Glutamatergic neuron (in vitro differentiated cells): ENCODE results near the gene CPSF4L. TPM values are rescaled to one million over a fixed set of nuclear protein-coding genes. Genes with fewer than 3 reads are reported as not detected.
A peak's percentile ranks its signal among the peaks of the same experiment; 100 is the strongest.

Experiments
- DNase-seq: peaks from one replicate; pipeline ENCODE4 v3.0.0; 2022
- H3K27ac Mint-ChIP-seq: one replicate; pipeline ENCODE4 v1.8.0; 2020; ENCODE audit warnings: mild to moderate bottlenecking, mixed read lengths, inconsistent platforms; ENCODE audit not compliant: unreplicated experiment
- H3K27me3 Mint-ChIP-seq: one replicate; pipeline ENCODE4 v1.8.0; 2020; ENCODE audit warnings: mild to moderate bottlenecking, moderate library complexity, mixed read lengths, inconsistent platforms; ENCODE audit not compliant: unreplicated experiment
- H3K36me3 Mint-ChIP-seq: one replicate; pipeline ENCODE4 v1.8.0; 2020; ENCODE audit warnings: mild to moderate bottlenecking, mixed read lengths, inconsistent platforms; ENCODE audit not compliant: unreplicated experiment
- H3K4me1 Mint-ChIP-seq: one replicate; pipeline ENCODE4 v1.8.0; 2020; ENCODE audit warnings: mild to moderate bottlenecking, low read depth, mixed read lengths, inconsistent platforms; ENCODE audit not compliant: unreplicated experiment
- H3K4me3 Mint-ChIP-seq: one replicate; pipeline ENCODE4 v1.8.0; 2020; ENCODE audit warnings: mild to moderate bottlenecking, mixed read lengths, inconsistent platforms; ENCODE audit not compliant: unreplicated experiment
- H3K9me3 Mint-ChIP-seq: one replicate; pipeline ENCODE4 v1.8.0; 2020; ENCODE audit warnings: mild to moderate bottlenecking, moderate library complexity, mixed read lengths, inconsistent platforms; ENCODE audit not compliant: unreplicated experiment
- total RNA-seq: library from RNA; stranded (reverse); fragmentation: NEBNext Ultra II Directional; extraction: Animal tissue kit (Norgen Biotek cat#: 25700); gene quantifications from one replicate; pipeline ENCODE4 v1.2.1, GENCODE V29; 2021; ENCODE audit not compliant: unreplicated experiment
- TF ChIP-seq, protein P1 (sequence below): fragments of 200-600 bp; sonication (generic); IDR thresholded peaks from one replicate; pipeline ENCODE4 v1.5.0; 2021; ENCODE audit not compliant: partially characterized antibody, unreplicated experiment

The CPSF4L gene
- total RNA-seq, 1 donor from 2014 or later: 0.44 TPM

DNA sequence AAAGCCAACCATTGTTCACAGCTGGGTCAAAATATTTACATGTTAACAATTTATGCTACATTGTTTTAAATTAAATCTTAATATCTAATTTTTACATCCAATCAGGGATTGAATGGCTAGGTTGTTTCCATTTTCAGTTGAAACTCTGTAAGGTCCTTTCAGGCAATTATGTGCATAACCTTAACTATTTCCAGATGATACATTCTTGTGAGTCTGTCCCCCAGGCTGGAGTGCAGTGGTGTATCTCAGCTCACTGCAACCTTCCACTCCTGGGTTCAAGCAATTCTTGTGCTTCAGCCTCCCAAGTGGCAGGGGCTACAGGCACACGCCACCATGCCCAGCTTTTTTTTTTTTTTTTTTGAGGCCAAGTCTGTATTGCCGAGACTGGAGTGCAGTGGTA lies 39.7 kb upstream of the CPSF4L start:
- DNase-seq: no peak
- H3K36me3 Mint-ChIP-seq: no peaks in the 10 kb centered on the region
- peaks cover 2% of the 10 kb centered on the region for H3K27me3 Mint-ChIP-seq
- TF ChIP-seq, protein P1, sequence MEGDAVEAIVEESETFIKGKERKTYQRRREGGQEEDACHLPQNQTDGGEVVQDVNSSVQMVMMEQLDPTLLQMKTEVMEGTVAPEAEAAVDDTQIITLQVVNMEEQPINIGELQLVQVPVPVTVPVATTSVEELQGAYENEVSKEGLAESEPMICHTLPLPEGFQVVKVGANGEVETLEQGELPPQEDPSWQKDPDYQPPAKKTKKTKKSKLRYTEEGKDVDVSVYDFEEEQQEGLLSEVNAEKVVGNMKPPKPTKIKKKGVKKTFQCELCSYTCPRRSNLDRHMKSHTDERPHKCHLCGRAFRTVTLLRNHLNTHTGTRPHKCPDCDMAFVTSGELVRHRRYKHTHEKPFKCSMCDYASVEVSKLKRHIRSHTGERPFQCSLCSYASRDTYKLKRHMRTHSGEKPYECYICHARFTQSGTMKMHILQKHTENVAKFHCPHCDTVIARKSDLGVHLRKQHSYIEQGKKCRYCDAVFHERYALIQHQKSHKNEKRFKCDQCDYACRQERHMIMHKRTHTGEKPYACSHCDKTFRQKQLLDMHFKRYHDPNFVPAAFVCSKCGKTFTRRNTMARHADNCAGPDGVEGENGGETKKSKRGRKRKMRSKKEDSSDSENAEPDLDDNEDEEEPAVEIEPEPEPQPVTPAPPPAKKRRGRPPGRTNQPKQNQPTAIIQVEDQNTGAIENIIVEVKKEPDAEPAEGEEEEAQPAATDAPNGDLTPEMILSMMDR: no peak
- no peak overlapping the region for H3K4me3 Mint-ChIP-seq
- no peaks in the 10 kb centered on the region for H3K9me3 Mint-ChIP-seq
- H3K27ac Mint-ChIP-seq: no peak overlapping the region
- H3K4me1 Mint-ChIP-seq: peaks cover 39% of the 10 kb centered on the region

DNA sequence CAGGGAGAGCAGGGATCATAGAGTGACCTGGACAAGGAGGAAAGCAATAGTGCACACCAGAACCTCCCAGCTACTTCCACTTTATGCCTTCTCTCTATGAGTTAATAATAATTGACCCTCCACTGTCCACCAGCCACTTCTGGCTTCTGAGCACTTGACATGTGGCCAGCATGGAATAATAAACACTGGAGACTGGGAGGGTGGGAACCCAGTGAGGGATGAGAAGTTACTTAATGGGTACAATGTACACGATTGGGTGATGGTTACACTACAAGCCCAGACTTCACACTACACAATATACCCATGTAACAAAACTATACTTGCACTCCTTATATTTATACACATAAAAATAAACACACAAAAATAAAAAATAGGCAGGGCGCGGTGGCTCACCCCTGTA lies 38.7 kb upstream of the CPSF4L start:
- no peak for DNase-seq
- Mint-ChIP-seq H3K9me3 (no peaks in the 10 kb centered on the region), H3K36me3 (no peaks in the 10 kb centered on the region), H3K4me1 (peaks cover 33% of the 10 kb centered on the region), H3K27ac (no peak overlapping the region), H3K27me3 (peaks cover 2% of the 10 kb centered on the region), H3K4me3 (no peak overlapping the region)
- TF ChIP-seq, protein P1: no peak

DNA sequence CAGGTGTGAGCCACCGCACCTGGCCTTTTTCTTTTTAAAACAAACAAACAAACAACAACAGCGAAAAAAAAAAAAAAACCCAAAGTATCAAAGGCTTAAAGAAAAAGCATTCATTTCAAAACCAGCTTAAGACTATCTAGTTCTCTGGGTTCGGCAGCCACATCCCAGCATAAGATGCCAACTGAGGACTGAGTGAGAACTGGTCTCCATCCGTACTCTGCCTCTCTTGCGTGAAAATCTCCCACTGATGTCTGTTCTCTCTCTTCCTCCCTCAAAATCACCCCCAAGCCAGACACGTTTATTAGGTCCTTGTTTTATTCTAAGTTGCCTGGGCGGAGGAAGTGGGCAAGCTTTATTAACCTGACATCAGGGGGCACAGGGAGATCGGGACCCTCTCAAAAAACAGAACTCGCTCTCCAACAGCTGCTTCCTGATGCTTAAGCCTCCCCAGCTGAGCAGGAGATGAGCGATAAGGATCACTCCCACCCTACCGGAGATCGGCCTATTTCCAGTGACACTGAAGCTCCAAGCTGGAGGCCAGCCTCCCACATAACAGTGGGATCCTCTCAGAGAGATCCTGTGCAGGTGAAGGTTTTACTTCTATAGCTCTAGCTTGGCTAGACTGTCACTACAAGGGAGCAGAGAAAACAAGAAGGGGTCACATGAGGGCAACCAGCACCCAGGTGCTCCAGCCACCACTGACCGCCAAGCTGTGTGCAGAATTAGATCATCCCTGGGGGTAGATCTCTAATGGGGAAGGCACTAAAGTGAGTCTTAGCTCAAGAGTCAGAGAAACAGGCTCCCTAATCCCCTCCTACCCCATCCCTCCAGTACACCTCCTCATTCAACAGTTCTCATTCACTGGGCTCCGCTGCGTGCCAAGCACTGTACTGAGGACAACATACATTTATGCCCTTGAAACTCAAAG lies 36.5 kb upstream of the CPSF4L start:
- peak overlapping the region; percentile 26 for H3K27ac Mint-ChIP-seq
- no peaks in the 10 kb centered on the region for H3K27me3 Mint-ChIP-seq
- no peak for DNase-seq
- peak overlapping the region; percentile 23 for H3K4me3 Mint-ChIP-seq
- TF ChIP-seq, protein P1: no peak
- no peaks in the 10 kb centered on the region for H3K9me3 Mint-ChIP-seq
- H3K36me3 Mint-ChIP-seq: no peaks in the 10 kb centered on the region
- H3K4me1 Mint-ChIP-seq: peaks cover 25% of the 10 kb centered on the region

DNA sequence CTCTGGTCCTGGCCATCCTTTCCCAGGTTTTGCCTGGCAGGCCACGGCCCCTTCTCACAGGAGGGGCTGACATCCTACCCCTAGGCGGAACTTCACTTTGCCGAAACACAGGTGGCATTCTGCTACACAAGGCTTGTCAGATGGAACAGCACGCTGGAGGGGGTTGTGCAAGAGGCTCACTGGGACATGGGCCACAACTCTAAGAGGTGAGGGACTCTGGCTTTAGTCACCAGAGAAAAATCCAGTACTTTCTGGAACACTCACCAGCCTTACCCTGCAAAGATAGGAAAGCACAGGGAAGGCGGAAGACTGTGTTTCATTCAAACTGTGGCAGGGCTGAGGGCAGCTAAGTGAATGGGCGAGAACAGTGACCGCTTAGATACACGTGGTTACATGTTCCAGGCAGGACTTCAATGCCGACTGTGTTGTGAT lies 31.8 kb upstream of the CPSF4L start:
- Mint-ChIP-seq H3K36me3 (no peaks in the 10 kb centered on the region), H3K27me3 (peaks cover 5% of the 10 kb centered on the region), H3K27ac (no peak overlapping the region), H3K4me1 (peaks cover 23% of the 10 kb centered on the region), H3K9me3 (no peaks in the 10 kb centered on the region), H3K4me3 (no peak overlapping the region)
- TF ChIP-seq, protein P1: no peak
- DNase-seq: no peak

DNA sequence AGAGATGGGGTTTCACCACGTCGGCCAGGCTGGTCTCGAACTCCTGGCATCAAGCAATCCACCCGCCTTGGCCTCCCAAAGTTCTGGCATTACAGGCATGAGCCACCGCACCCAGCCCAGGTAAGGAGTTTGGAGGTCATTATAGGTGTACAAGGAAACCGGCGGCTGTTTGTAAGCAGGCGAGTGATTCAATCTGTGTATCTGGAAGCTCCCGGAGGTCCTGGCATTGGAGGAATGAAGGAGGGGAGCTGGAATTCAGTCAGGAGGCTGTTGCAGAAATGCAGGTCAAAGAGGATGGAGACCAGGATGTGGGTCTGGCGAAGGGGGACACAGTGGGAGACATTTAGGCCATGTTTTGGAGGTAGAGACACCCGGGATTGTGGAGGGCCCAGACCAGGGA lies 31.4 kb upstream of the CPSF4L start:
- DNase-seq: no peak
- H3K36me3 Mint-ChIP-seq: no peaks in the 10 kb centered on the region
- H3K4me3 Mint-ChIP-seq: no peak overlapping the region
- H3K27me3 Mint-ChIP-seq: peaks cover 6% of the 10 kb centered on the region
- H3K4me1 Mint-ChIP-seq: peaks cover 20% of the 10 kb centered on the region
- H3K27ac Mint-ChIP-seq: no peak overlapping the region
- H3K9me3 Mint-ChIP-seq: no peaks in the 10 kb centered on the region
- TF ChIP-seq, protein P1: no peak
